Mesenchymal stem cell (in vitro differentiated cells and primary cell): ENCODE data around the gene RPTOR.

Experiments used
- DNase-seq: peaks from one replicate; pipeline ENCODE4 v3.0.0-alpha.2; 2013
- H2AFZ ChIP-seq: one replicate; pipeline ENCODE4 v1.6.1; 2013; ENCODE audit warnings: low read depth, mild to moderate bottlenecking, control low read depth, inconsistent platforms, low read length, moderate library complexity
- H2AK5ac ChIP-seq: 2 replicates; pipeline ENCODE4 v1.6.1; 2013; ENCODE audit warnings: low read length, moderate library complexity, mild to moderate bottlenecking, inconsistent platforms; ENCODE audit not compliant: severe bottlenecking
- H2BK120ac ChIP-seq: one replicate; pipeline ENCODE4 v1.6.1; 2013; ENCODE audit warnings: low read depth, mild to moderate bottlenecking, inconsistent platforms, low read length, moderate library complexity
- H2BK12ac ChIP-seq, 2 experiments: one replicate each; pipeline ENCODE4 v1.6.1; 2013; ENCODE audit warnings: inconsistent platforms in 2 of 2, low read length in 2 of 2, mild to moderate bottlenecking in 2 of 2, moderate library complexity in 2 of 2, control low read depth in 1 of 2
- H2BK15ac ChIP-seq: one replicate; pipeline ENCODE4 v1.6.1; 2013; ENCODE audit warnings: mild to moderate bottlenecking, low read depth, inconsistent platforms; ENCODE audit not compliant: poor library complexity, severe bottlenecking
- H2BK5ac ChIP-seq: 2 replicates; pipeline ENCODE4 v1.6.1; 2013; ENCODE audit warnings: low read depth, mild to moderate bottlenecking, low read length, control low read depth, inconsistent platforms; ENCODE audit not compliant: poor library complexity, severe bottlenecking
- H3K14ac ChIP-seq, 2 experiments: one replicate each; pipeline ENCODE4 v1.6.1; 2013; ENCODE audit warnings: inconsistent platforms in 2 of 2, low read length in 2 of 2, control low read depth in 1 of 2, mild to moderate bottlenecking in 1 of 2, moderate library complexity in 1 of 2
- H3K18ac ChIP-seq, 2 experiments: one replicate each; pipeline ENCODE4 v1.6.1; 2013; ENCODE audit warnings: inconsistent platforms in 2 of 2, low read length in 2 of 2, control low read depth in 1 of 2, low read depth in 1 of 2, mild to moderate bottlenecking in 1 of 2
- H3K23ac ChIP-seq, 2 experiments: one replicate each; pipeline ENCODE4 v1.6.1; 2013; ENCODE audit warnings: inconsistent platforms in 2 of 2, low read length in 2 of 2, mild to moderate bottlenecking in 2 of 2, moderate library complexity in 2 of 2, control low read depth in 1 of 2
- H3K27ac ChIP-seq: 2 replicates; pipeline ENCODE4 v1.5.1; 2013; ENCODE audit warnings: mild to moderate bottlenecking, moderate library complexity, low read length, control low read depth, inconsistent platforms; ENCODE audit not compliant: poor library complexity, severe bottlenecking
- H3K27me3 ChIP-seq, 2 experiments: 2 replicates each; pipeline versions ENCODE4 v1.6.1 to v1.7.0; 2013; ENCODE audit warnings: low read length in 2 of 2, mild to moderate bottlenecking in 2 of 2, moderate library complexity in 2 of 2, control low read depth in 1 of 2, inconsistent platforms in 1 of 2; ENCODE audit not compliant: control insufficient read depth in 1 of 2, insufficient read depth in 1 of 2
- H3K36me3 ChIP-seq, 2 experiments: 2 replicates each; pipeline versions ENCODE4 v1.6.1 to v1.7.0; 2013; ENCODE audit warnings: low read length in 2 of 2, control low read depth in 1 of 2, inconsistent platforms in 1 of 2, low read depth in 1 of 2, mild to moderate bottlenecking in 1 of 2; ENCODE audit not compliant: insufficient read depth in 2 of 2, control insufficient read depth in 1 of 2
- H3K4ac ChIP-seq, 2 experiments: one replicate each; pipeline ENCODE4 v1.6.1; 2013; ENCODE audit warnings: inconsistent platforms in 2 of 2, low read length in 2 of 2, mild to moderate bottlenecking in 2 of 2, moderate library complexity in 2 of 2, control low read depth in 1 of 2, low read depth in 1 of 2
- H3K4me1 ChIP-seq: 2 replicates; pipeline ENCODE4 v1.6.1; 2013; ENCODE audit warnings: low read depth, low read length, control low read depth; ENCODE audit not compliant: control insufficient read depth, insufficient read depth
- H3K4me2 ChIP-seq: 2 replicates; pipeline ENCODE4 v1.6.1; 2013; ENCODE audit warnings: low read length, mild to moderate bottlenecking, inconsistent platforms; ENCODE audit not compliant: poor library complexity, severe bottlenecking
- H3K4me3 ChIP-seq, 2 experiments: 2 replicates each; pipeline versions ENCODE4 v1.5.1 to v1.7.0; 2013; ENCODE audit warnings: low read length in 2 of 2, mild to moderate bottlenecking in 2 of 2, control low read depth in 1 of 2, low read depth in 1 of 2; ENCODE audit not compliant: insufficient read depth in 1 of 2
- H3K79me1 ChIP-seq: replicated peaks from 2 replicates; pipeline ENCODE4 v1.6.1; 2013; ENCODE audit warnings: mild to moderate bottlenecking, control low read depth, low read length, inconsistent platforms; ENCODE audit not compliant: poor library complexity, severe bottlenecking
- H3K9ac ChIP-seq: 2 replicates; pipeline ENCODE4 v1.7.0; 2013; ENCODE audit warnings: mild to moderate bottlenecking, low read length, moderate library complexity
- H3K9me3 ChIP-seq: 2 replicates; pipeline ENCODE4 v1.7.0; 2013; ENCODE audit warnings: mild to moderate bottlenecking, low read length; ENCODE audit not compliant: control insufficient read depth
- H4K8ac ChIP-seq: one replicate; pipeline ENCODE4 v1.6.1; 2013; ENCODE audit warnings: inconsistent platforms, mild to moderate bottlenecking, low read length, moderate library complexity
- H4K91ac ChIP-seq: one replicate; pipeline ENCODE4 v1.6.1; 2013; ENCODE audit warnings: mild to moderate bottlenecking, low read length, inconsistent platforms
- WGBS: methylation state at CpG from one replicate; pipeline ENCODE4 v1.1.7; 2013; ENCODE audit warnings: mixed read lengths; 5-methylcytosine and 5-hydroxymethylcytosine counted together

RPTOR gene

GRCh38 chr17:80751070-80751945 lies 206.7 kb downstream of the RPTOR start:
- Histone ChIP-seq H4K91ac (peak overlapping the region; percentile 48), H3K18ac (peak overlapping the region; percentile 38 to 75), H3K4me3 (peak overlapping the region in 1 of 2 experiments; percentile 60), H4K8ac (peak overlapping the region; percentile 50), H3K23ac (no peak overlapping the region), H2AFZ (no peak overlapping the region), H3K9me3 (no peaks in the 10 kb centered on the region), H2BK15ac (no peak overlapping the region), H2BK5ac (no peak overlapping the region), H2AK5ac (peak overlapping the region; percentile 1), H3K14ac (no peak overlapping the region), H3K36me3 (peaks cover 26 to 28% of the 10 kb centered on the region in 2 experiments), H2BK12ac (peak overlapping the region; percentile 34 to 82), H3K4me2 (no peak overlapping the region), H3K27ac (peak overlapping the region; percentile 70), H3K27me3 (no peaks in the 10 kb centered on the region), H3K9ac (peak overlapping the region; percentile 89), H3K4me1 (peaks cover 15% of the 10 kb centered on the region), H2BK120ac (peak overlapping the region; percentile 11), H3K4ac (peak overlapping the region in 1 of 2 experiments; percentile 54), H3K79me1 (peaks cover 15% of the 10 kb centered on the region)
- peak; percentile 89 for DNase-seq
- 64% methylated on average over 30 of the region's 30 CpGs for WGBS

DNA sequence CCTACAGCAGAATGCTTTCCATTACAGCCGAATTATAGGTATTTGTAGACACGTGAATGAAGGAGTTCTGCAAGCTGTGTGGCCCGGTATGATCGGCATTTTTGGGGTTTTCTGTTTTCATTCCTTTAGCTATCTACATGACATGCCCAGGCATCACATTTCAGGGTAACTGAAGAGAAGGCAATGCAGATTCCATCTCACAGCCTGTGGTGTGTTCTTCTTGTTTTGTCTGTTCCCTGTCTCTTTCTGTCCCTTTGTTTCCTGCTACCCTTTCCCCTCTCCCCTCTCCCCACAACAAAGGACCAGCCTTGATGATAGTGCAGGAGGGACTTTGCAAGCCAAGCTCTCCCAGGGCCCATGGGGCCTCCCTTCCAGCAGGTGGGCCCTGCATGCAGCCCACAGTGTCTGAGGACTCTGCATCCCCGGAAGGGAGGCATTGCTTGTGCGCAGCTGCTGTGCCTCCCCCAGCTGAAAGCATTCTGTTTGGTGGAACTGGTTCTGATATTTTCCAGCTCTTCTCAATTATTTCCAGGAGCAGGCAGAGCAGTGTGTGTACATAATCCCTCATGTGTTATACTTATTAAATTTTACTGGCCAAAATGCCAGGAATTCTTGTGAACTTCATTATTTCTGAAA lies 207.4 kb downstream of the RPTOR start:
- H2AFZ ChIP-seq: no peak overlapping the region
- H3K18ac ChIP-seq: peak overlapping the region; percentile 38 to 75
- no peak overlapping the region for H2BK5ac ChIP-seq
- no peaks in the 10 kb centered on the region for H3K9me3 ChIP-seq
- peak overlapping the region; percentile 42 to 54 for H3K4ac ChIP-seq
- peak overlapping the region in 1 of 2 experiments; percentile 19 for H3K23ac ChIP-seq
- H2BK120ac ChIP-seq: no peak overlapping the region
- peak overlapping the region; percentile 7 to 80 for H2BK12ac ChIP-seq
- WGBS: 72% methylated on average over 5 of the region's 6 CpGs
- H3K4me3 ChIP-seq: peak overlapping the region in 1 of 2 experiments; percentile 60
- no peak overlapping the region for H4K91ac ChIP-seq
- peaks cover 15% of the 10 kb centered on the region for H3K79me1 ChIP-seq
- no peaks in the 10 kb centered on the region for H3K27me3 ChIP-seq
- H3K4me1 ChIP-seq: peaks cover 15% of the 10 kb centered on the region
- no peak overlapping the region for H3K4me2 ChIP-seq
- DNase-seq: no peak
- H3K27ac ChIP-seq: peak overlapping the region; percentile 70
- H3K14ac ChIP-seq: peak overlapping the region in 1 of 2 experiments; percentile 93
- peak overlapping the region; percentile 3 for H2AK5ac ChIP-seq
- no peak overlapping the region for H4K8ac ChIP-seq
- peaks cover 31 to 33% of the 10 kb centered on the region in 2 experiments for H3K36me3 ChIP-seq
- H2BK15ac ChIP-seq: no peak overlapping the region
- peak overlapping the region; percentile 89 for H3K9ac ChIP-seq

GRCh38 chr17:80753685-80754345 lies 209.2 kb downstream of the RPTOR start:
- no peaks in the 10 kb centered on the region for H3K9me3 ChIP-seq
- WGBS: 68% methylated on average over 17 of the region's 17 CpGs

More at GRCh38 chr17:80753685-80754345, 209.2 kb downstream of the RPTOR start:
- H3K4me1 ChIP-seq: peaks cover 15% of the 10 kb centered on the region
- H3K27me3 ChIP-seq: no peaks in the 10 kb centered on the region
- H3K79me1 ChIP-seq: peaks cover 21% of the 10 kb centered on the region
- peak overlapping the region in 1 of 2 experiments; percentile 59 for H2BK12ac ChIP-seq
- H2BK5ac ChIP-seq: no peak overlapping the region
- H3K36me3 ChIP-seq: peaks cover 35 to 41% of the 10 kb centered on the region in 2 experiments
- H3K14ac ChIP-seq: no peak overlapping the region
- H3K23ac ChIP-seq: no peak overlapping the region
- no peak for DNase-seq
- no peak overlapping the region for H3K4me2 ChIP-seq
- H2BK120ac ChIP-seq: peak overlapping the region; percentile 30
- H2AFZ ChIP-seq: no peak overlapping the region
- no peak overlapping the region for H2AK5ac ChIP-seq
- no peak overlapping the region for H3K9ac ChIP-seq
- no peak overlapping the region for H3K4me3 ChIP-seq
- H2BK15ac ChIP-seq: no peak overlapping the region
- H3K18ac ChIP-seq: peak overlapping the region; percentile 37 to 72
- peak overlapping the region; percentile 57 for H4K8ac ChIP-seq
- peak overlapping the region; percentile 47 to 77 for H3K4ac ChIP-seq
- H3K27ac ChIP-seq: no peak overlapping the region
- H4K91ac ChIP-seq: no peak overlapping the region
